Raji (cell line): ENCODE measurements around the gene AP1S1.
A peak's percentile ranks its signal among the peaks of the same experiment; 100 is the strongest.

Source experiments
- POLR2A ChIP-seq: IDR thresholded peaks from 2 replicates; pipeline ENCODE4 v1.6.1; 2011; ENCODE audit warnings: low read depth, low read length, control low read depth; ENCODE audit not compliant: insufficient read depth

The AP1S1 gene

DNA sequence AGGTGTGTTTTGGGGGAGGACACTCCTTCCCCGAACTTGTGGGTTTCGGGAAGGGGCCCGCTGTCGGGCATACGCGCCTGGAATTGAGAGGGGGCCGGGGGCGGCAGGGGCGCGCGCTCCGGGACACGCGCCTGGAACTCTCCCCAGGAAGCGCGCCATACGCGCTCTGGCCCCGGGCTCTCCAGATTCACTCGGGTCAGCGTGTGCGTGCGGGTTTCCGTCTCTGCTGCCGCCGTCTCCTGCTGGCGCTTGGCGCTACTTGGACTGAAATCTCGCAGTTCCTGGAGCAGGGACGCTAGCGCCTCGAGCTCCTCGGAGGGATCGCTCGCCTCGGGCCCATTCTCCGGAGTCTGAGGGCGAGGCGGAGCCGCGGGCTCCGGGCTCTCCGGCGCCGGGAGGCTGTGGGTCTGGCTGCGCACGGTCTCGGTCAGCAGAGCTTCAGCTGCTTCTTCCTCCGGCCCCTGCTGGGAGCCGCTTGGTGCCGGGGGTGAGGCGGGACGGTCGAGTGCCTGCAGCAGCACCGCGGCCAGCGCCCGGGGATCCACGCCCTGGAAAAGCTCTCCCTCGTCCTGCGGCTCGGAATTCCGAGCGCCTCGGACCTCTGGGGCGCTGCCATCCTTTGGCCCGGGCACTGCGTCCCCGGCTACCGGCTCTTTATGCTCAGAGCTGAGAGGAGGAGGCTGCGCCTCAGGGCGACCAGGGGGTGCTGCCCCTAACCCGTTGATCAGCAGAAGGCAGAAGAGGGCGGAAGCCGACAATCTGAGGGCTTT lies 10.0 kb downstream of the AP1S1 start:
- no peak for TF ChIP-seq POLR2A

DNA sequence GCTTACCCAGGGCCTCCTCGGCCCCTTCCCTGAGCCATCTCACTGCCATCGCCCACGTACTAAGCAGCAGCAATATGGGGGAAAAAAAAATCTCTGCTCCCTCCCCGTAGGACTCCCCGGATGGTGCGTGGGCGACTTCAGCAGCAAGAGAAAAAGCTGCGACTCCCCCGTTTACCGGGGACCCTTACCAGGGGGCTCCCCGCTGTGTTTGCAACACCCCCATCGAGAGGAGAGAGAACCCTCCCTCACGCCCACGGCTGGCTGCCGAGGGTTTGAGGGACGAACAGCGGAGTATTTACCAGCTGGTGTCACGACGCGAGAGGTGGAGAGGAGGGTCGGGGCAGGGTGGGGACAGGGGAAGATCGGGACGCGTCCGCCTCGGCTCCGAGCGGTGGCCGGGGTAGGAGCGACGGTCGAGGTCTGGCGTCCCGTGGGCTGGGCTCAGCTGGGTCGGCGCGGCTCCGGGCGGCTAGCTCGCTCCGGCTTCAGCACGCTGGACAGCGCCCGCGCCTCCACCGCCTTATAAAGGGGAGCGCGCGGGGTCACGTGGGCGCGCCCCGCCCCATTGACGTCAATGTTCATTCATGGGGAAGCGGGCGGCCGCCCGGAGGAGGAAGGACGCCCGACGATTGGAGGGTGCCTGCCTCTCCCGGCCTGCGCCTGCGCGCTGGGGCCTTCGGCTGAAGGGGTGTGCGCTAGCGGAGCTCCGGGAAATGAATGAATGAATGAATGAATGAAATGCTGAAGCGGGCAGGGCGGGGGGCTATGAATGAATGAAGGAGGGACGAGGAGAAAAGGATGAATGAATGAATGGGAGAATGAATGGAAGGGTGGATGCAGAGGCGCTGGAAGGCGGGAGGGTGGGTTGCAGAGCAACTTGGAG lies 11.0 kb downstream of the AP1S1 start, which contains the start of gene VGF:
TSS of gene VGF (minus strand) at position 495 of the 883 bp plus-strand sequence. CDS start 726 bp downstream, outside the sequence.
- peak; percentile 28; the same call in 1 of the 2 replicates for TF ChIP-seq POLR2A

DNA sequence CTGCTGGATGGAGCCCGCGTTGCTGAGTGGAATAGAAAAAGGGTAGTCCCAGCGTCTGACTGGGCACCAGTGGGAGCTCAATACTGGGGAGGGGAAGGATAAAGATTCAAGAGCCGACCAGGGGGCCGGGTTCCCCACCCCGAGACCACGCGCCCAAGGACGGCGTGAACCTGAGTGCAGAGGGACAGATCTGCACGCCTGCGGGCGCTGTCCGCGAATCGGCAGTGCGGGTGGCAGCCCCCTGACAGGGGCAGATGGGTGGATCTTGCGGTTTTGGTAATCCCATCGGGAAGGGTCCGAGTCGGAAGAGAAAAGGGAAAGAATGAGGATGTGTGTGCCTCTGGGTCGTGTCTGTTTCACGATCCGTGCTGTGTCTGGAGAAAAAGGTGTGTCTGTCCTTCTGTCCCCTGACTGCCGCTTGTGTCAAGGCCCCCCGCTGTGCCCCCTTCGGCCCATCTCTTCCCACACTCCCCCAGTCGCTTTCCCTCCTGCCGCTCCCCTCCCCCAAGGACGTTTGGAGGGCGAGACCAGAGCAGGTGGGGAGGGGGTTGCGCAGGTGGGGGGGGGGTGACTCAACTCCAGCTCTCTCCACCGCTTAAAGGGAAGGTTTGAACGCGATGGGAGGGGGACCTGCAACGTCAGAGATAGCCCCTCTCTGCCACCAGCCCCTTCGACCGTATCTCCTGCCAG lies 11.8 kb downstream of the AP1S1 start:
- 0 out of 2 replicates have a peak, but pooled peaks have one; percentile 14 for TF ChIP-seq POLR2A

DNA sequence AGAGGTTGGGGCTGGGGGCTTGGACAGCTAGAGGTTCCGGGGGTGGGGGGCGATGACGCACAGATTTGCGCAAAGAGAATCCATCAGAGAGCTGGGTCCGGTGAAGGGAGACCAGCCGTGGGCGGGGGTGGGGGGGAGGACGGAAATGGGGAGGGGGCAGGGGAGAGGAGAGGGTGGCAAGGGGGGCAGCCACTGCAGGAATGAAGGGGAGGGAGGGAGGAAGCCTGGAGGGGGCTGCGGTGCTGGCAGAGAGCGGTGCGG lies 12.3 kb downstream of the AP1S1 start:
- no peak for TF ChIP-seq POLR2A

DNA sequence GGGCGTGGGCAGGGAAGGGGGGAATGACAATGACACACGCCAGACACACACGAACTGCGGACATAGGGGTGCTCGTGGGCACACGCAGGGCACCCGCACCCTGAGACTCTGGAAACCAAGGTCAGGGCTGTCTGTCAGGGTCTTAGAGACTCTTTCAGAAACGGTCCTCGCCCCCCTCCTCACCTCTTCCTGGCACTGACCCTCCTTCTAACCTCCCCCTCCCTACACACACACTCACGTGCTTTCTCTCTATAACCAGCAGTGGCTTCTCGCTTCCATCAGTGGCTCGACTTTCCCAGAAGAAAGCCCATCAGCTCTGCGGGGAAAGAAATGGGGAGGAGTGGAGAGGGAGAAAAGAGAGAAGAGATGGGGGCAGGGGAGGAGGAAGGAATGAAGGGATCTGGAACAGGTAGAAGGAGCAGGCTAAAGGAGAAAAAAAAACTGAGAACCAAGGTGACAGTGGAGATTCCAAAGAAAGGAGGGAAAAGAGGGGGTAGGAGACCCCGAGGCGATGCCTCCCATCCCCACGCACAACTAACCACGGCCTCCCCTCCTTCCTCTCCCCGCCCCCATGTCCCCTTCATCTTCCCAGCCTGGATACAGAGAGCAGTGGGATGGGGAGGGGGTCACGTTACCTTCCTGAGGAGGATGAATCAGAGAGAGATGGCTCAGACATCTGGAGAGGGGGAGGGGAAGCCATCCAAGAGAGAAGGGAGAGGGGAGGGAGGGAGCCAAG lies 12.8 kb downstream of the AP1S1 start:
- TF ChIP-seq POLR2A: 0 out of 2 replicates have a peak, but pooled peaks have one; percentile 8

DNA sequence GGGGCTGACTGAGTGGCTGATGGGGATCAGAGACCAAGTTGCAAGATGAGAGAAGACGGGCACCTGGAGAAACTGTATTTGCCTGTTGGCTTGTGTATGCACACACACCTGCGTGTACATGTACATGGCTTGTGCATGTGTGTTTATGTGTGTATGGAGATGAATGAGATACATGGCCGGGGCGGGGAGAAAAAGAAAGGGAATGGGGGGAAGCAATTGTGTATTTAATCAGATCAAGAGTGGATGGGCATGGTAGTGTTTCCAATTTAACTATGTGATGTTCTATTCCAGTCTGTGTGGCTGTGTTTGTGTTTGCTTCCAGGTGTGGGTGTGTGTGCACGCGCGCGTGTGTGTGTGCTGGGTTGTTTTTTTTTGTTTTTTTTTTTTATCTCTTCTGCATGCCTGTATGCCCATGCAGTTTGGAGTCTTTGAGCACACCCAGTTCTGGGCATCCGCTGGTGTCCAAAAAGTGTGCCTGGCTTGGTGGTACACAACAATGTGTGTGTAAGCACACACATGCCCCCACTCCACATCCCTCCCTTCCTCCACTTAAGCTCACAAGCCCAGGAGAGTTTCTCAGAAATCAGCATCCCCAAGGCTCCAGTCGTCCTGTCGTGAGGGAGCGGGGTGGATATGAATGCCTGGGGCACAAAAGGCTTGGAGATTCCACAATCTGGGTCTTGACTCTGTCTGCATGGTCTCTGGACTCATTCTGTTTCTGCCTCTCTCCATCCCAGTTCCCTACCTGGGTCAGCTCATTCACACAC lies 13.6 kb downstream of the AP1S1 start:
- TF ChIP-seq POLR2A: peak; percentile 6; the same call in 1 of the 2 replicates

DNA sequence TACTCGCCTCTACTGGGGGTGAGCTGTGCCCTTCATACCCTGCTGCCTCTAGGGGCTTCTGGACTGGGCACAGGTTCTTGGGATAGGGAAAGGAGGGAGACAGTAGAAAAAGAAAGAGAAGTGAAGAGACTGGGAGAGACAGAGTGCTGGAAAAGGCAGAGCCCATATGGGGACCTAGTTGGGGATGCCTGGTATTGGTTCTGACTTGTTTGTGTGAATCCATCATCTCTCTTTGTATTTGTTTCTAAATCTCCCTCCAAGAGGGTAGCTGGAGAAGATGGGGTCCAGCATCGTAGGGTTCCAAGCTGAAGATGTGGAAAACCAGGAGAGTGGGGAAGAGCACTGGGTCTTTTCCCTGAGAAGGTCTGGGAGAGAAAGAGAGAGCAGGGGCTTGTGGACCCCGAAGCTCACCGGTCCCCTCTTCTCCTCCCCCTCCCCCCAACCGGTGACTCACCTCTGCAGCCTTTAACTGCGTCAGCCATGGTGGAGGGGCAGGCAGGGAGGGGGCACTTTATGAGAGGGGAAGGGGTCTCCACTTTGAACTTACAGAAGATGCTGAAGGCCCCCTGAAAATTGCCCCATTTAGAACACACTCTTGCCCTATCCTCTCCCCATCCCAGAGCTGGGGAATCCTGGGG lies 14.3 kb downstream of the AP1S1 start:
- TF ChIP-seq POLR2A: no peak

DNA sequence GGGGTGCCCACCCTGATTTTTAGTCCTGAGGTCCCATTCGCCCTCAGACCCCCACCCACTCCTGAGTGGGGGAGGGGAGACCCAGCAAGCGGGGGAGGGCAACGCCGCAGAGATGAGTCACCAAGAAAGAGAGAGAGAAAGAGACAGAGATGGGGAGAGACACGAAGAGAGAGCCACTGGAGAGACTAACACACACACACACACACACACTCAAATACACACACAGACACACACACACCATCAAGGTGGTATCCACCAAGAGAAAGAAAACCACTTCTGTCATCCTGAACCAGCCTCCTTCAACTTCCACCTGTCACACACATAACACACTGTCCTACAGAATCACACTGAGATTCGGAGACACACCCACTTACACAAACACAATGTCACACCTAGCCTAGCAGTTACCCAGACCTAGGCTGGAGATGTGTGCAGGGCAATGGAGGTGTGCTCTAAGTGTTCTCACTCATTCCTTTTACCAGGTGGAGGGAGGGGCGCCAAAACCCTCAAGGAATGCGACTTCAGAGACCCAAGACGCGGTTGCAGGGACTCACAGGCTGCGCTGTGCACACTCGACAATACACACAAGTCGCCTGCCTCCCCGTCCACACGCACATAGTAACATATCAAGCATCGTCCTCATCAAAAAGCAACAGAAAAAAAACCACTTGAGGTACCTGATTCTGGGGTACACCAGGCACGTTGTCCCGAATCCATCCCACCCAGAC lies 15.0 kb downstream of the AP1S1 start:
- TF ChIP-seq POLR2A: no peak

DNA sequence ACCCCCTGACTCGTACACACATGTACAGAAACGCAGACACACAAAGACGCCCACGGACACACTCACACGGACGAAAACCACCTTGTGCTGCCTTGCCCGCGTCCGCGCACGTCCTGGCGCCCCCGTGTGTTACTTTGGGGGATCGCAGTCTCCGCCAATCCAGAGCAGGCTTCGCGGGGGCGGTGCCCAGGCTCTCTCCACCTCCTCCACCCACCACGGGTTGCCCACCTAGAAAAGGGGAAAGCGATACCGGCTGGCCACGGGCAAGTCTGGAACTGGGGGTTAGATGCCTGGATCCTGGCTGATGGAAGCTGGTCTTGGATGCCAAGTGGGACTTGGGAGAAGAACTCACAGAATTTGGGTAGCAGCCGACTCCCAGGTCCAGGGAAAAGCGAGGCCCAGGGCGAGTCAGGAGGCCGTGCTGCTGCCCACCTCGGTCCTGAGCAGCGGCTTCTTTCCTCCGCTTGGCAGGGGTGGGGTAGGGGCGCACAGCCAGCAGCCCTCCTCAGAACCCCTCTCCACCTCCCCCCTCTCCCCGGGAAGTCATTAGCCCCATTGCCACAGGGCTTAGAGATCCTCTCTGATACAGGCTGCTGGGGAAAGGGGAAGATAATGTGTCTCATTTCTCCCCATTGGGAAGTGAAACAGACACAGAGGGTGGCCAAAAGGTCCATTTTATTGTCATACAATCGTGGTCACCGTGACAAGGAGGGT lies 15.7 kb downstream of the AP1S1 start:
- TF ChIP-seq POLR2A: no peak

DNA sequence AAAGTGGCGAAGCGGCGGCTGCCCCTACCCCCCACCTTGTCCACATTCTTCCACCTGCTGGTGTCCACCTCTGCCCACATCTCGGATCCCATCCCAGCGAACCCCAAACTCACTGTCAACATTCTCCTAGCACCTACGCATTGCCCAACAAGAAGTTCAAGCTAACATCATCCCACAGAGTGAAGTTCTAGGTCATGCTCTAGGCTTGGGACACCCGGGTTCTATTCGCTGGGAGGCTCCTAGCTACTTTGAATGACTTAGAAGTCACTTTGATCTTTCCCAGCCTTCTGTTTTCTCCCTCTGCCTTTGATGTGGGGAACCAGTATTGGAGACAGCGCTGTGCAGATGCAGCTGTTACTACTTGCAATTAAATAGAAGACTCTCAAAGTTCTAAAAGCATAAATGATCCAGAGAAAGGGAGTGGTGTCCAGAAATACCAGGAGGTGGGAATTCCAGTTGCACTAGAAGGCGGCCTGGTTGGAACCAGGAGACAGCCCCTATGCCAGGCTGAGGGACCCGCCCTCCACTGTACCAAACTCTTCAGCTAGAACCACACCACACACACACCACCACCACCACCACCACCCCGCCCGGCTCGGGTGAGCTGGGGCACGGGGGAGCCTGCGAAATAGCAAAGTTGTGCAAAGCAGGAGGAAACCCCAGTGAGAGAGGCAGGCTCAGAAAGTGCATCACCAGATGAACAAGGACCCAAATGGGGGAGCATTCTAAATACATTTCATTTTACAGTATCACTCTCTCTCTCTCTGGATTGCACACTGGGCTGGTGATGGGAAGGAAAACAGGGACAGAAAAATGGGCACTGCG lies 16.6 kb downstream of the AP1S1 start:
- TF ChIP-seq POLR2A: no peak

DNA sequence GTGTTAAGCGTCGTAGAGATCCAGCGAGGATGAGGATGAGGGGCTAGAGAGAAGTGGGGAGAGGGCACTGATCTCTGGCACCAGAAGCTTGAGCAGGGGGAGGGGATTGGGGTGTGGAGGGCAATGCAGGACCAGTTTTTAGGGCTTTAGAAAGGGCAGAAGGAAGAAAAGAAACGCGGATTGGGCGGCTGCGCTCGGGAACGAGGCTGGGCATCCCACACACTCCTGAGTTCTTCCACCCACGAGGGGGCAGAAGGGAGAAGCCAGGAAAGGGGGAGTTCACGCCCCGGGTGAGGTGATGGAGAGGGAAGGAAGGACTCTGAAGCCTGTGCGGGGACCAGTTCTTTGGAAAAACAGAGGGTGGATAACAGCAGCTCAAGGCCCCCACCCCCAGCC lies 17.2 kb downstream of the AP1S1 start:
- TF ChIP-seq POLR2A: no peak
